ES-I3 (cell line): Measurements from ENCODE around the gene DTD1.

Experiments used
- H3K36me3 ChIP-seq: 2 replicates; pipeline ENCODE4 v1.6.1; 2013; ENCODE audit warnings: mild to moderate bottlenecking, low read length, control low read depth, moderate library complexity; ENCODE audit not compliant: insufficient read depth
- H3K4me1 ChIP-seq: 2 replicates; pipeline ENCODE4 v1.6.1; 2013; ENCODE audit warnings: mild to moderate bottlenecking, control low read depth, low read length; ENCODE audit not compliant: insufficient read depth
- H3K9ac ChIP-seq: 2 replicates; pipeline ENCODE4 v1.6.1; 2013; ENCODE audit warnings: low read depth, mild to moderate bottlenecking, low read length, moderate library complexity
- H3K9me3 ChIP-seq: 2 replicates; pipeline ENCODE4 v1.6.1; 2013; ENCODE audit warnings: mild to moderate bottlenecking, low read length, moderate library complexity; ENCODE audit not compliant: control insufficient read depth, insufficient read depth

DTD1 gene

GRCh38 chr20:18689557-18689956 lies 101.7 kb downstream of the DTD1 start:
- H3K9me3 ChIP-seq = no peaks in the 10 kb centered on the region
- H3K4me1 ChIP-seq = peaks cover 7% of the 10 kb centered on the region; the same call in 1 of the 2 replicates
- no peak overlapping the region for H3K9ac ChIP-seq
- no peaks in the 10 kb centered on the region for H3K36me3 ChIP-seq

- Histone ChIP-seq H3K9ac (no peak overlapping the region), H3K4me1 (peaks cover 7% of the 10 kb centered on the region; the same call in 1 of the 2 replicates), H3K9me3 (no peaks in the 10 kb centered on the region), H3K36me3 (no peaks in the 10 kb centered on the region)
Observed at GRCh38 chr20:18692447-18692846, 104.6 kb downstream of the DTD1 start.

GRCh38 chr20:18694071-18694470 lies 106.2 kb downstream of the DTD1 start:
- H3K4me1 ChIP-seq = no peaks in the 10 kb centered on the region
- H3K36me3 ChIP-seq = no peaks in the 10 kb centered on the region
- no peak overlapping the region for H3K9ac ChIP-seq
- 0 out of 2 replicates have a peak, but pooled peaks cover 2% of the 10 kb centered on the region for H3K9me3 ChIP-seq

GRCh38 chr20:18695175-18695574 lies 107.3 kb downstream of the DTD1 start:
- Histone ChIP-seq H3K9ac (no peak overlapping the region), H3K9me3 (0 out of 2 replicates have a peak, but pooled peaks cover 2% of the 10 kb centered on the region), H3K4me1 (no peaks in the 10 kb centered on the region), H3K36me3 (no peaks in the 10 kb centered on the region)

- H3K9me3 ChIP-seq = 0 out of 2 replicates have a peak, but pooled peaks cover 2% of the 10 kb centered on the region
- no peak overlapping the region for H3K9ac ChIP-seq
- no peaks in the 10 kb centered on the region for H3K4me1 ChIP-seq
- H3K36me3 ChIP-seq = no peaks in the 10 kb centered on the region
Observed at GRCh38 chr20:18698735-18699380, 111.0 kb downstream of the DTD1 start.

GRCh38 chr20:18701969-18702368 lies 114.1 kb downstream of the DTD1 start:
- 0 out of 2 replicates have a peak, but pooled peaks cover 2% of the 10 kb centered on the region for H3K9me3 ChIP-seq
- no peaks in the 10 kb centered on the region for H3K36me3 ChIP-seq
- H3K9ac ChIP-seq = no peak overlapping the region
- H3K4me1 ChIP-seq = no peaks in the 10 kb centered on the region

GRCh38 chr20:18702736-18703135 lies 114.9 kb downstream of the DTD1 start:
- Histone ChIP-seq H3K4me1 (no peaks in the 10 kb centered on the region), H3K9me3 (0 out of 2 replicates have a peak, but pooled peaks cover 2% of the 10 kb centered on the region), H3K36me3 (no peaks in the 10 kb centered on the region), H3K9ac (no peak overlapping the region)

GRCh38 chr20:18705490-18705889 lies 117.6 kb downstream of the DTD1 start:
- no peak overlapping the region for H3K9ac ChIP-seq

GRCh38 chr20:18705910-18706309 lies 118.1 kb downstream of the DTD1 start:
- no peaks in the 10 kb centered on the region for H3K36me3 ChIP-seq
- no peaks in the 10 kb centered on the region for H3K4me1 ChIP-seq
- no peaks in the 10 kb centered on the region for H3K9me3 ChIP-seq
- no peak overlapping the region for H3K9ac ChIP-seq

More at GRCh38 chr20:18705490-18705889, 117.6 kb downstream of the DTD1 start:
- Histone ChIP-seq H3K36me3 (no peaks in the 10 kb centered on the region), H3K9me3 (no peaks in the 10 kb centered on the region), H3K4me1 (no peaks in the 10 kb centered on the region)

GRCh38 chr20:18712131-18712530 lies 124.3 kb downstream of the DTD1 start:
- no peaks in the 10 kb centered on the region; the same call in 1 of the 2 replicates for H3K36me3 ChIP-seq
- H3K9me3 ChIP-seq = no peaks in the 10 kb centered on the region
- no peak overlapping the region for H3K9ac ChIP-seq
- H3K4me1 ChIP-seq = peaks cover 5% of the 10 kb centered on the region; the same call in 1 of the 2 replicates

- Histone ChIP-seq H3K36me3 (no peaks in the 10 kb centered on the region; the same call in 1 of the 2 replicates), H3K9me3 (no peaks in the 10 kb centered on the region), H3K9ac (no peak overlapping the region), H3K4me1 (peaks cover 5% of the 10 kb centered on the region; the same call in 1 of the 2 replicates)
Observed at GRCh38 chr20:18712882-18713281, 125.0 kb downstream of the DTD1 start.

- H3K9me3 ChIP-seq = no peaks in the 10 kb centered on the region
- H3K36me3 ChIP-seq = no peaks in the 10 kb centered on the region; the same call in 1 of the 2 replicates
- H3K9ac ChIP-seq = no peak overlapping the region
- H3K4me1 ChIP-seq = peaks cover 5% of the 10 kb centered on the region; the same call in 1 of the 2 replicates
Observed at GRCh38 chr20:18715564-18715963, 127.7 kb downstream of the DTD1 start.

GRCh38 chr20:18717062-18717461 lies 129.2 kb downstream of the DTD1 start:
- Histone ChIP-seq H3K9ac (no peak overlapping the region), H3K36me3 (no peaks in the 10 kb centered on the region; the same call in 1 of the 2 replicates), H3K4me1 (peaks cover 5% of the 10 kb centered on the region; the same call in 1 of the 2 replicates), H3K9me3 (no peaks in the 10 kb centered on the region)

GRCh38 chr20:18718129-18718528 lies 130.3 kb downstream of the DTD1 start:
- no peaks in the 10 kb centered on the region; the same call in 1 of the 2 replicates for H3K36me3 ChIP-seq
- H3K4me1 ChIP-seq = no peaks in the 10 kb centered on the region
- no peak overlapping the region for H3K9ac ChIP-seq
- no peaks in the 10 kb centered on the region for H3K9me3 ChIP-seq

GRCh38 chr20:18719426-18719825 lies 131.6 kb downstream of the DTD1 start:
- Histone ChIP-seq H3K4me1 (no peaks in the 10 kb centered on the region), H3K9me3 (no peaks in the 10 kb centered on the region), H3K36me3 (no peaks in the 10 kb centered on the region; the same call in 1 of the 2 replicates), H3K9ac (no peak overlapping the region)
